Astrocyte of the spinal cord (primary cell): Measurements from ENCODE around the gene VASP.
"Not testable (repeated sequence)": the region's sequence is repeated elsewhere in the genome, so short reads cannot be mapped to it uniquely, and the experiment has no call there.

Experiments
- DNase-seq: peaks from one replicate; pipeline ENCODE4 v3.0.0; 2011; ENCODE audit warnings: low read depth, low spot score
- H3K4me3 ChIP-seq: 2 replicates; pipeline ENCODE4 v1.5.1; 2011; ENCODE audit warnings: low read depth, mild to moderate bottlenecking, low read length, moderate library complexity
- CTCF ChIP-seq: IDR thresholded peaks from 2 replicates; pipeline ENCODE4 v1.5.1; 2012; ENCODE audit warnings: low read depth, mild to moderate bottlenecking, low read length, inconsistent platforms
- in situ Hi-C: cut with HindIII; loops from 2 replicates; pipeline ENCODE4 v1.10.0; 2017; ENCODE audit warnings: low sequenced_read_pairs

The VASP gene

DNA sequence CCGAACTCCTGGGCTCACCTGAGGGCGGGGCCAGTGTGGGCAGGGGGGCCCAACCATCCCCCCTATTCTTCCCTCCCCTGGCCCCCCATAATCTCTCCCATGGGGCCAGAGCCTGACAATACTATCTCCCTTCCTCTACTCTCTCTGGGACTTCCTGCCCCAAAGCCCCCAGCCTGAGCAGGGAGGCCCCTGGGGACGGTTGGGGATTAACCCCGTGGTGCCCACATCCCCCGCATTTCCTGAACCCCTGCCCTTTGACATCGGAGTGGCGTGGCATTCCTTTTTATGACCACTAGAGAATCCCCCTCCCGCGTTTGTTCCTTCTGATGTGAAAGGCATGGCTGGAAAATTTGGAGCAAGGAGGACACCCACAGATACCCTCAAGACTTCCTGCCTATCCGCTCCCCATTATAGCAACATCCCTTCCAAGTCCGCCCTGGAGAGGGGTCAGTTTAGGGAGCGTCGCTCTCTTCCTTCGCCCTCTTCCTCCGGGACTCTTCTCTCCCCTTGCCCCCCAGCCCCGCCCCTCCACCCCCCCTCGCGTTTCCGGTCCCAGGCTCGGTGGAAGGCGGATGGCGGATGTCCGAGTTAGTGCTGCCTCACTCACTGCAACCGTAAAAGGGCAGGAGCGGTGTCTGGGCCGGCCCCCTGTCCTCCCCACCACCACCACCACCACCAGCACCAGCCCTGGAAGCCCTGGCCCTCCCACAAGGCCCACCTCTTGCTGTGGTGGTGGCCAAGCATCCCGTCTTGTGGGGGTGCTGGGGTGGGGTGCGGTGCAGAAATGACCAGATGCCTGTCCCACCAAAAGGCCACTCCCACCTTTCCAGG is 1.8 kb downstream of the VASP start:
- TF ChIP-seq CTCF, result no peak
- in situ Hi-C loops, result no loop called here
- DNase-seq, result peak; percentile 80
- H3K4me3 ChIP-seq, result peak overlapping the region; percentile 98

- H3K4me3 ChIP-seq, result peak overlapping the region; percentile 98
- no peak for DNase-seq
- in situ Hi-C loops, result no loop called here
- no peak for TF ChIP-seq CTCF
These were observed 2.4 kb downstream of the VASP start for GRCh38 chr19:45509692-45510015.

DNA sequence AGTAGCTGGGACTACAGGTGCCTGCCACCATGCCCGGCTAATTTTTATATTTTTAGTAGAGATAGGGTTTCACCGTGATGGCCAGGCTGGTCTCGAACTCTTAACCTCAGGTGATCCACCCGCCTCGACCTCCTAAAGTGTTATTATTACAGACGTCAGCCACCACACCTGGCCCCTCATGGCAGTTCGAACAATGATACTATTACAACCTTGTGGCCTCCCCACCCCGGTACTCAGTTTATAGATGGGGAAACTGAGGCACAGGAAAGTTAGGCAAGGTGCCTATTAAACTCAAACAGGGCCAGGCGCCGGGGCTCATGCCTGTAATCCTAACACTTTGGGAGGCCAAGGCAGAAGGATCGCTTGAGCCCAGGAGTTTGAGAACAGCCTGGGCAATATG is 3.1 kb downstream of the VASP start:
- in situ Hi-C loops, H3K4me3 ChIP-seq, DNase-seq: not testable (repeated sequence)

GRCh38 chr19:45511074-45511473 is 3.8 kb downstream of the VASP start:
- DNase-seq, result no peak
- in situ Hi-C loops, result no loop called here
- no peak overlapping the region for H3K4me3 ChIP-seq
- no peak for TF ChIP-seq CTCF

DNA sequence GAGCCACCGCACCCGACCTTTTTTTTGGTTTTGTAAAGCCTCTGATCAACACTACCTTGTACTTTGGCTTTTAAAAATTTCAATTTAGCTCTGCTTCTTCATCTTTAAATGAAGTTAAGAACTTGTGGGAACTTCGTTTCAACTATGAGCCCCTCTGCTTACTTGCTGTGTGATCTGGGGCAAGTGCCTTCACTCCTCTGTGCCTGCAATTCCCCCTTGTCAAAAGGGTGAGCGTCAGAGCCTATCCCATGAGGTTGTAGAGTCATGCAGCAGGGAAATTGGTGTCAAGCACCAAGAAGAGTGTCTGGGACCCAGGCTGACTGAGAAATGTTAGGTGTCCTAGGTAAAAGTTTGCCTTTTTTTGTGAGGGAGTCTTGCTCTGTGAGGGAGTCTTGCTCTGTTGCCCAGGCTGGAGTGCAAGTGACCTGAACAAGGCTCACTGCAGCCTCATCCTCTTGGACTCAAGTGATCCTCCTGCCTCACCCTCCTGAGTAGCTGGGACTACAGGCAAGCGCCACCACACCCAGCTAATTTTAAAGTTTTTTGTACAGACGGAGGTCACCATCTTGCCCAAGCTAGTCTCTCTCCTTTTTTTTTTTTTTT is 5.7 kb downstream of the VASP start:
- in situ Hi-C loops, result no loop called here
- TF ChIP-seq CTCF, result no peak
- H3K4me3 ChIP-seq, result no peak overlapping the region
- DNase-seq, result no peak

DNA sequence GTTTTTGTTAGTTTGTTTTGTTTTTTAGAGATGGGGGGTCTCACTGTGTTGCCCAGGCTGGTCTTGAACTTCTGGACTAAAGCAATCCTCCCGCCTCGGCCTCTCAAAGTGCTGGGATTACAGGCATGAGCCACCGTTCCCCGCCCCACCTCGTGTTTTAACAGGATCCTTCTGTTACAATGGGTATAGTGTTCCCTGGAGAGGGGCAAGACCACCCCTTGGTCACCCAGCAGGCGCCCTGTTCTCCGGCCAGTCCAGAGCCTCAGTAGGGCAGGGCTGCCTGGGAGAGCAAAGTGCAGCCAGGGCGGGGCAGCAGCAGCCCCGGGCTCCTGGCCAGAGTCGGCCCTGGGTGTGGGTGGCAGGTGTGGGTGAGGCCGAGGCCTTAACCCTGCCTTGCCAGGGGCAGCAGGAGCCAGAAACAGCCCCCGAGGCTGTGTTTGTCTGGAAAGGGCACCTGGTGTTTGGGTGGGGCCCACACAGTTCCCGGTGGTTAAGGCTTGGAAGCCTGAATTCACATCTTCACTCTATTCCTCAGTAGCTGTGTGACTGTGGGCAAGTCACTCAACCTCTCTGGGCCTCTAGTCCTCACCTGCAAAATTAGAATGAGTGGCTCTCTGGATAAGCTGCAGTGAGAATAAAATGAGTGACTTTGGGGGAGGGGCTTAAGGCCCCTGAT is 7.2 kb downstream of the VASP start:
- DNase-seq, result no peak
- in situ Hi-C loops, result no loop called here
- H3K4me3 ChIP-seq, result no peak overlapping the region
- TF ChIP-seq CTCF, result no peak

GRCh38 chr19:45515081-45515624 is 7.9 kb downstream of the VASP start:
- H3K4me3 ChIP-seq, result no peak overlapping the region
- DNase-seq, result no peak
- in situ Hi-C loops, result no loop called here
- TF ChIP-seq CTCF, result no peak
